D721Med (cell line): Measurements from ENCODE around the gene ARFGAP2.

Source experiments
- DNase-seq: peaks from one replicate; pipeline ENCODE4 v3.0.0; 2011; ENCODE audit warnings: low spot score; ENCODE audit not compliant: insufficient read length
- FAIRE-seq: peaks from 2 replicates; lab custom pipeline; 2011; peaks lifted over from hg19 to GRCh38; lab: Jason Lieb, UNC
- CTCF ChIP-seq: IDR thresholded peaks from 2 replicates; pipeline ENCODE4 v1.5.1; 2012; ENCODE audit warnings: mild to moderate bottlenecking, control low read depth; ENCODE audit not compliant: insufficient read depth; ENCODE audit errors: missing control alignments

The ARFGAP2 gene

GRCh38 chr11:47147681-47148080 lies 29.0 kb downstream of the ARFGAP2 start:
- TF ChIP-seq CTCF, result no peak
- no peak for FAIRE-seq
- no peak for DNase-seq

GRCh38 chr11:47147250-47147649 lies 29.4 kb downstream of the ARFGAP2 start:
- FAIRE-seq (no peak), DNase-seq (no peak)
- TF ChIP-seq CTCF, result no peak

- FAIRE-seq (no peak), DNase-seq (no peak)
- TF ChIP-seq CTCF, result no peak
Observed at GRCh38 chr11:47144541-47144940, 32.1 kb downstream of the ARFGAP2 start.

- no peak for TF ChIP-seq CTCF
- no peak for DNase-seq
- no peak for FAIRE-seq
Observed at GRCh38 chr11:47143322-47143721, 33.4 kb downstream of the ARFGAP2 start.

- no peak for FAIRE-seq
- no peak for TF ChIP-seq CTCF
- no peak for DNase-seq
Observed at GRCh38 chr11:47139878-47140277, 36.8 kb downstream of the ARFGAP2 start.

- DNase-seq (no peak), FAIRE-seq (no peak)
- TF ChIP-seq CTCF, result no peak
Observed at GRCh38 chr11:47137476-47137875, 39.2 kb downstream of the ARFGAP2 start.

- no peak for FAIRE-seq
- no peak for DNase-seq
- TF ChIP-seq CTCF, result no peak
Observed at GRCh38 chr11:47136921-47137320, 39.8 kb downstream of the ARFGAP2 start.
